Esophagus squamous epithelium (tissue), 4 donors: ENCODE measurements around the gene SINHCAF.

Experiments
- POLR2A ChIP-seq, 4 donors: fragments of 450-650 bp; IDR thresholded peaks; one replicate each; pipeline ENCODE4 v1.6.1; 2017; ENCODE audit warnings: antibody characterized with exemption in 4 of 4, mild to moderate bottlenecking in 4 of 4, moderate library complexity in 3 of 4
- TF ChIP-seq, protein P1 (sequence below), 6 experiments: fragments of 450-650 bp in 4 of 6; fragments of 200-600 bp in 2 of 6; sonication (generic) in 2 of 6; IDR thresholded peaks; one replicate each; pipeline ENCODE4 v1.5.1; 2016 to 2019; ENCODE audit warnings: antibody characterized with exemption in 6 of 6, mild to moderate bottlenecking in 4 of 6, moderate library complexity in 4 of 6

DNA sequence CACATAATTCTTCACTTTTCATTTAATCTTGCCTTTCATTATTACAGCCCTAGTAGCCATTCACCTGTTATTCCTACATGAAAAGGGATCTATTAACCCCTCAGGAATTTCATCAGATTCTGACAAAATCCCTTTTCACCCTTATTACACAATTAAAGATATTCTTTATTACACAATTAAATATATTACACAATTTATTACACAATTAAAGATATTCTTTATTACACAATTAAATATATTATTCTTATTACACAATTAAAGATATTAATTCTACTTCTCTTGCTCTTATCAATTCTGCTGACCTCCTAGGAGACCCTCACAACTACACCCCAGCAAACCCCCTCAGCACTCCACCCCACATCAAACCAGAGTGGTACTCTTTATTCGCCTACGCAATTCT is 77.1 kb downstream of the SINHCAF start:
- TF ChIP-seq, protein P1, sequence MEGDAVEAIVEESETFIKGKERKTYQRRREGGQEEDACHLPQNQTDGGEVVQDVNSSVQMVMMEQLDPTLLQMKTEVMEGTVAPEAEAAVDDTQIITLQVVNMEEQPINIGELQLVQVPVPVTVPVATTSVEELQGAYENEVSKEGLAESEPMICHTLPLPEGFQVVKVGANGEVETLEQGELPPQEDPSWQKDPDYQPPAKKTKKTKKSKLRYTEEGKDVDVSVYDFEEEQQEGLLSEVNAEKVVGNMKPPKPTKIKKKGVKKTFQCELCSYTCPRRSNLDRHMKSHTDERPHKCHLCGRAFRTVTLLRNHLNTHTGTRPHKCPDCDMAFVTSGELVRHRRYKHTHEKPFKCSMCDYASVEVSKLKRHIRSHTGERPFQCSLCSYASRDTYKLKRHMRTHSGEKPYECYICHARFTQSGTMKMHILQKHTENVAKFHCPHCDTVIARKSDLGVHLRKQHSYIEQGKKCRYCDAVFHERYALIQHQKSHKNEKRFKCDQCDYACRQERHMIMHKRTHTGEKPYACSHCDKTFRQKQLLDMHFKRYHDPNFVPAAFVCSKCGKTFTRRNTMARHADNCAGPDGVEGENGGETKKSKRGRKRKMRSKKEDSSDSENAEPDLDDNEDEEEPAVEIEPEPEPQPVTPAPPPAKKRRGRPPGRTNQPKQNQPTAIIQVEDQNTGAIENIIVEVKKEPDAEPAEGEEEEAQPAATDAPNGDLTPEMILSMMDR (IDR thresholded peaks at IDR 0.05) = no peak
- TF ChIP-seq POLR2A (IDR thresholded peaks at IDR 0.05) = no peak
